ENCODE data around the gene SERINC5.

DNA sequence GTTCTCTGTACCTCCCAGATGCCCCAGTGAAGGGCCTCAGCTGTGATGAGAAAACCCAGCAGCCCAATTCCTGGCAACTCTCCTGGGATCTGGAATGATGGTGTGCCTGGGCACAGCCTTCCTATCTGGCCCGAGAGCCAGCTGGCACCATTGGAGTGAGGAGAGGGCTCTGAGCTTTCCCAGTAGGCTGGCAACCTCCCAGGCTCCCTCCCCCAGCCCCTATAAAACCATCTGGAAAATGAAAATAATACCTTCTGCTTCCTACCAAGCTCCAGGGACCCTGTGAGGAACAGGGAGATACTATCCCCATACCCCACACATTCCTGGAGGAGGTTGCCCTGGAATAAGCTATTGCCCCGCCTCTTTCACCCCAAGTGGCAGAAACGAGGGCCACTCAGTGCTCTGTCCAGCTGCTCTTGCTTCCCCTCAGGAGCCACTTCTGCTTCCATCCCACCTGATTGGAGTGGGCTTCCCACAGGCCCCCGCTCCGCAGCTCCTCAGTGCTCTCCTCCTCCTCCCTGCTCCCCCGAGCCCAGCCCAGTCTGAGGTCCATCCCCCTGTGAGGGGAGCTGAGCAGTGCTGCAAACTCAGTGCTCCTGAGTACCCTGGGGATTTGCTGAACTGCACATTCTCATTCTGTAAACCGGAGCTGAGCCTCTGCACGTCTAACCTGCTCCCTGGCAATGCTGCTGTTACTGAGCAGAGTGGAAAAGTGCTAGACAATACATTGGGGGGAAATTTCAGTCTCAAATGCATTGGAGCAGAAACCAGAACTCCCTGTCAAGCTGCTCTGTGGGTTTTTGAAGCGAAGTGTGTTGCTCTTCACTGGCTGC, 146.0 kb downstream of the SERINC5 start:
- TF ChIP-seq BHLHE40 (IDR thresholded peaks at IDR 0.05; ENCODE audit: borderline replicate concordance) (no peak), TARDBP (IDR thresholded peaks at IDR 0.05) (no peak), ARNT (IDR thresholded peaks at IDR 0.05) (no peak), ZNF384 (IDR thresholded peaks at IDR 0.05) (no peak), FOXK2 (IDR thresholded peaks at IDR 0.05) (no peak), CTBP1 (IDR thresholded peaks at IDR 0.05; ENCODE audit: borderline replicate concordance) (no peak), SP1 (IDR thresholded peaks at IDR 0.05) (no peak), L3MBTL2 (conservative IDR thresholded peaks at IDR 0.05) (no peak), NFRKB (IDR thresholded peaks at IDR 0.05) (no peak), FOXA1 (IDR thresholded peaks at IDR 0.05) (no peak), HDGF (IDR thresholded peaks at IDR 0.05; ENCODE audit: borderline replicate concordance) (no peak), LEF1 (IDR thresholded peaks at IDR 0.05; ENCODE audit: borderline replicate concordance) (no peak)

Data from HEK293T (cell line).